ENCODE measurements around the gene LARGE1.

The LARGE1 gene

DNA sequence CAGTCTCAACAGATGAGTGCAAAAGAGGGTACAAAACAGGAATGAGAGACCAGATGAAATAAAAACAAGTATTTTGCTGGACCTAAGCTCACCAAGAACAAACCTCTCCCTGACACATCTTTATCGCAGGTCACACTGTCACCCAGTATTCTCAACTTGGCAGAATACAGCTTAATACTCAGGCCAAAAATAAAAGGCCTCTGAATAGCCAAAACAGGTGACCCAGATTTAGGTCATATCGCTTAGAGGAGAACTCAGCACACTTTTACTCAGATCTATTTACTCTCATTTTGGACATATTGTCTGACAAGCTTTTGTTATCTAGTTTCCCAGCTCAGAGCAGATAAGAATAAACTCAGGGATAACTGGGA is 645.2 kb downstream of the LARGE1 start:
- H2BK5ac ChIP-seq (ENCODE audit: low read length) = no peak overlapping the region
- no peak overlapping the region for H4K8ac ChIP-seq (ENCODE audit: low read depth, low read length)
- H2BK12ac ChIP-seq (ENCODE audit: low read length) = no peak overlapping the region
- no peak overlapping the region for H2AK5ac ChIP-seq (ENCODE audit: low read depth, low read length)
- no peak overlapping the region for H3K23ac ChIP-seq (ENCODE audit: low read depth, low read length, poor library complexity)
- H3K4me2 ChIP-seq (ENCODE audit: insufficient read depth, low read length, poor library complexity, severe bottlenecking) = no peak overlapping the region
- no peak overlapping the region for H2BK15ac ChIP-seq (ENCODE audit: low read length)
- H3K9me3 ChIP-seq (replicated peaks in 1 of 2; ENCODE audit: control insufficient read depth in 2 of 2, insufficient read depth in 1 of 2, low read depth in 1 of 2, low read length in 2 of 2) = no peaks in the 10 kb centered on the region
- H2BK120ac ChIP-seq (ENCODE audit: low read depth, low read length) = no peak overlapping the region
- no peak for DNase-seq (ENCODE audit: low spot score)
- no peak overlapping the region for H3K27ac ChIP-seq (replicated peaks; ENCODE audit: low read length)
- peaks cover 7 to 25% of the 10 kb centered on the region in 2 donors for H3K36me3 ChIP-seq (replicated peaks in 1 of 2; ENCODE audit: control insufficient read depth in 2 of 2, insufficient read depth in 2 of 2, low read length in 2 of 2)
- H3K79me1 ChIP-seq (ENCODE audit: low read depth, low read length) = no peaks in the 10 kb centered on the region
- no peaks in the 10 kb centered on the region for H3K4me1 ChIP-seq (ENCODE audit: control insufficient read depth in 2 of 2, insufficient read depth in 1 of 2, low read depth in 1 of 2, low read length in 2 of 2)
- no peak overlapping the region for H3K18ac ChIP-seq (ENCODE audit: low read length)
- H3K27me3 ChIP-seq (ENCODE audit: control insufficient read depth in 3 of 3, insufficient read depth in 3 of 3, low read depth in 1 of 3, low read length in 3 of 3) = no peaks in the 10 kb centered on the region
- H3K14ac ChIP-seq (ENCODE audit: low read length) = no peak overlapping the region
- no peak overlapping the region for H3K4me3 ChIP-seq (ENCODE audit: low read length in 2 of 2)
- no peak overlapping the region for H3K4ac ChIP-seq (ENCODE audit: low read length)
- no peak overlapping the region for H4K91ac ChIP-seq (ENCODE audit: low read depth, low read length, poor library complexity)
- no peak overlapping the region for H3K9ac ChIP-seq (ENCODE audit: low read depth, low read length, poor library complexity)
- H2AFZ ChIP-seq (ENCODE audit: low read length) = no peak overlapping the region
- WGBS, 2 donors (ENCODE audit: extremely low coverage in 2 of 2, insufficient read length in 2 of 2, insufficient replicate concordance in 1 of 2) = no CpG with 5 or more reads among the region's 2 CpGs

DNA sequence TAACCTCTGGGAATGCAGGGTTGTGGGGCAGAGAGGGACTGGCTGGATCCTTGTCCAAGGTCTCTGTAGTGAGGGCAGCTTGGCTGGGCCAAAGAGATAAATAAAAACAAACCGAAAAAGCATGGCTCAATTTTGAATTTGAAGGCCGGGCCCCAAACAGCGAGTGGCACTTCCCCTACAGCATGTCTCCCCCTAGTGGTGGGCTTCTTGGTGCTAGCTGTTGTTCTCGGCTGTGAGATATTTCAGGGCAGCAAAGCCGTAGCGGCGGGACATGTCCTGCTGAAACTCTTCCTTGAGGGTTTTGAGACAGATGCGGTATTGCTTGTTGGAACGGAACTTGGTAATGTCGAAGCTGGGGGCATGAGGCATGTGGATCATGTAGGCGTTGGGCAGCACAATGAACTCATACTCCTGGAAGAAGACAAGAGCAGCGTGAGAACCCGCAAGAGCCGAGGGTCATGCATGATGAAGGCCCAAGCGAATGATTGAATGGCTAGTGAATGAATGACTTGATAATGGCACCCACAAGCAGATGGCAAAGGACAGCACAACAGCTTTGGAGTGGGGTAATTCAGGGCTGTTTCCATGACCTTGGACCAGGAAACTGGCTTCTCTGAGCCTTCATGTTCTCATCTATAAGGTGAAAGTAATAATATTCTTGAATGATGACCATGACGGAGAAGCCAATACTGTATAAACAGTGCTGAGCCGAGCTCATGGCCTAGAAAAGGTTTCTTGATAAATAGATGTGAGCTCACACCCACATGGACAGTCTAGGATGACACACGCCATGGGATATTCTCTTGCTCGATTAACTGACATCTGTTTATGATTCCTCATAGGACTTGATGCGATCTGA is 645.8 kb downstream of the LARGE1 start:
- H3K23ac ChIP-seq (ENCODE audit: low read depth, low read length, poor library complexity) = no peak overlapping the region
- H3K79me1 ChIP-seq (ENCODE audit: low read depth, low read length) = no peaks in the 10 kb centered on the region
- H3K27me3 ChIP-seq (ENCODE audit: control insufficient read depth in 3 of 3, insufficient read depth in 3 of 3, low read depth in 1 of 3, low read length in 3 of 3) = no peaks in the 10 kb centered on the region
- no peak overlapping the region for H4K91ac ChIP-seq (ENCODE audit: low read depth, low read length, poor library complexity)
- H2BK5ac ChIP-seq (ENCODE audit: low read length) = no peak overlapping the region
- no peak overlapping the region for H2BK12ac ChIP-seq (ENCODE audit: low read length)
- H2AFZ ChIP-seq (ENCODE audit: low read length) = no peak overlapping the region
- no CpG with 5 or more reads among the region's 20 CpGs for WGBS, 2 donors (ENCODE audit: extremely low coverage in 2 of 2, insufficient read length in 2 of 2, insufficient replicate concordance in 1 of 2)
- H3K9me3 ChIP-seq (replicated peaks in 1 of 2; ENCODE audit: control insufficient read depth in 2 of 2, insufficient read depth in 1 of 2, low read depth in 1 of 2, low read length in 2 of 2) = no peaks in the 10 kb centered on the region
- peaks cover 7 to 25% of the 10 kb centered on the region in 2 donors for H3K36me3 ChIP-seq (replicated peaks in 1 of 2; ENCODE audit: control insufficient read depth in 2 of 2, insufficient read depth in 2 of 2, low read length in 2 of 2)
- DNase-seq (ENCODE audit: low spot score) = no peak
- no peak overlapping the region for H4K8ac ChIP-seq (ENCODE audit: low read depth, low read length)
- H3K4me3 ChIP-seq (ENCODE audit: low read length in 2 of 2) = no peak overlapping the region
- no peak overlapping the region for H2AK5ac ChIP-seq (ENCODE audit: low read depth, low read length)
- no peak overlapping the region for H3K4me2 ChIP-seq (ENCODE audit: insufficient read depth, low read length, poor library complexity, severe bottlenecking)
- H3K27ac ChIP-seq (replicated peaks; ENCODE audit: low read length) = no peak overlapping the region
- no peak overlapping the region for H3K14ac ChIP-seq (ENCODE audit: low read length)
- no peak overlapping the region for H3K9ac ChIP-seq (ENCODE audit: low read depth, low read length, poor library complexity)
- H3K18ac ChIP-seq (ENCODE audit: low read length) = no peak overlapping the region
- H3K4me1 ChIP-seq (ENCODE audit: control insufficient read depth in 2 of 2, insufficient read depth in 1 of 2, low read depth in 1 of 2, low read length in 2 of 2) = no peaks in the 10 kb centered on the region
- no peak overlapping the region for H3K4ac ChIP-seq (ENCODE audit: low read length)
- no peak overlapping the region for H2BK120ac ChIP-seq (ENCODE audit: low read depth, low read length)
- no peak overlapping the region for H2BK15ac ChIP-seq (ENCODE audit: low read length)

GRCh38 chr22:33272871-33273270 is 647.4 kb downstream of the LARGE1 start:
- Histone ChIP-seq H3K79me1 (ENCODE audit: low read depth, low read length) (no peaks in the 10 kb centered on the region), H2AK5ac (ENCODE audit: low read depth, low read length) (no peak overlapping the region), H3K18ac (ENCODE audit: low read length) (no peak overlapping the region), H4K8ac (ENCODE audit: low read depth, low read length) (no peak overlapping the region), H2BK15ac (ENCODE audit: low read length) (no peak overlapping the region), H2BK12ac (ENCODE audit: low read length) (no peak overlapping the region), H3K4me1 (ENCODE audit: control insufficient read depth in 2 of 2, insufficient read depth in 1 of 2, low read depth in 1 of 2, low read length in 2 of 2) (no peaks in the 10 kb centered on the region), H2BK5ac (ENCODE audit: low read length) (no peak overlapping the region), H2BK120ac (ENCODE audit: low read depth, low read length) (no peak overlapping the region), H3K9ac (ENCODE audit: low read depth, low read length, poor library complexity) (no peak overlapping the region), H3K23ac (ENCODE audit: low read depth, low read length, poor library complexity) (no peak overlapping the region), H3K36me3 (replicated peaks in 1 of 2; ENCODE audit: control insufficient read depth in 2 of 2, insufficient read depth in 2 of 2, low read length in 2 of 2) (peaks cover 7 to 25% of the 10 kb centered on the region in 2 donors), H3K4me3 (ENCODE audit: low read length in 2 of 2) (no peak overlapping the region), H3K27me3 (ENCODE audit: control insufficient read depth in 3 of 3, insufficient read depth in 3 of 3, low read depth in 1 of 3, low read length in 3 of 3) (no peaks in the 10 kb centered on the region), H2AFZ (ENCODE audit: low read length) (no peak overlapping the region), H3K14ac (ENCODE audit: low read length) (no peak overlapping the region), H3K4me2 (ENCODE audit: insufficient read depth, low read length, poor library complexity, severe bottlenecking) (no peak overlapping the region), H3K27ac (replicated peaks; ENCODE audit: low read length) (no peak overlapping the region), H3K9me3 (replicated peaks in 1 of 2; ENCODE audit: control insufficient read depth in 2 of 2, insufficient read depth in 1 of 2, low read depth in 1 of 2, low read length in 2 of 2) (no peaks in the 10 kb centered on the region), H3K4ac (ENCODE audit: low read length) (no peak overlapping the region), H4K91ac (ENCODE audit: low read depth, low read length, poor library complexity) (no peak overlapping the region)
- DNase-seq (ENCODE audit: low spot score) = no peak
- no CpG with 5 or more reads among the region's 2 CpGs for WGBS, 2 donors (ENCODE audit: extremely low coverage in 2 of 2, insufficient read length in 2 of 2, insufficient replicate concordance in 1 of 2)

GRCh38 chr22:33272180-33272579 is 648.1 kb downstream of the LARGE1 start:
- H3K4me2 ChIP-seq (ENCODE audit: insufficient read depth, low read length, poor library complexity, severe bottlenecking) = no peak overlapping the region
- no peaks in the 10 kb centered on the region for H3K9me3 ChIP-seq (replicated peaks in 1 of 2; ENCODE audit: control insufficient read depth in 2 of 2, insufficient read depth in 1 of 2, low read depth in 1 of 2, low read length in 2 of 2)
- DNase-seq (ENCODE audit: low spot score) = no peak
- H3K4me1 ChIP-seq (ENCODE audit: control insufficient read depth in 2 of 2, insufficient read depth in 1 of 2, low read depth in 1 of 2, low read length in 2 of 2) = no peaks in the 10 kb centered on the region
- H2BK120ac ChIP-seq (ENCODE audit: low read depth, low read length) = no peak overlapping the region
- no peak overlapping the region for H4K91ac ChIP-seq (ENCODE audit: low read depth, low read length, poor library complexity)
- H3K27me3 ChIP-seq (ENCODE audit: control insufficient read depth in 3 of 3, insufficient read depth in 3 of 3, low read depth in 1 of 3, low read length in 3 of 3) = no peaks in the 10 kb centered on the region
- no peak overlapping the region for H3K23ac ChIP-seq (ENCODE audit: low read depth, low read length, poor library complexity)
- H3K27ac ChIP-seq (replicated peaks; ENCODE audit: low read length) = no peak overlapping the region
- H3K14ac ChIP-seq (ENCODE audit: low read length) = no peak overlapping the region
- H3K4me3 ChIP-seq (ENCODE audit: low read length in 2 of 2) = no peak overlapping the region
- H3K9ac ChIP-seq (ENCODE audit: low read depth, low read length, poor library complexity) = no peak overlapping the region
- H2BK5ac ChIP-seq (ENCODE audit: low read length) = no peak overlapping the region
- no CpG with 5 or more reads among the region's 2 CpGs for WGBS, 2 donors (ENCODE audit: extremely low coverage in 2 of 2, insufficient read length in 2 of 2, insufficient replicate concordance in 1 of 2)
- H3K4ac ChIP-seq (ENCODE audit: low read length) = no peak overlapping the region
- no peak overlapping the region for H2AK5ac ChIP-seq (ENCODE audit: low read depth, low read length)
- no peak overlapping the region for H2BK15ac ChIP-seq (ENCODE audit: low read length)
- no peak overlapping the region for H4K8ac ChIP-seq (ENCODE audit: low read depth, low read length)
- no peak overlapping the region for H2AFZ ChIP-seq (ENCODE audit: low read length)
- no peaks in the 10 kb centered on the region for H3K79me1 ChIP-seq (ENCODE audit: low read depth, low read length)
- peaks cover 7 to 19% of the 10 kb centered on the region in 2 donors for H3K36me3 ChIP-seq (replicated peaks in 1 of 2; ENCODE audit: control insufficient read depth in 2 of 2, insufficient read depth in 2 of 2, low read length in 2 of 2)
- no peak overlapping the region for H3K18ac ChIP-seq (ENCODE audit: low read length)
- no peak overlapping the region for H2BK12ac ChIP-seq (ENCODE audit: low read length)
